ENCODE results near the gene TRAPPC2B. TPM values are rescaled to one million over a fixed set of nuclear protein-coding genes. Genes with fewer than 3 reads are reported as not detected.
"Not testable (repeated sequence)": the region's sequence is repeated elsewhere in the genome, so short reads cannot be mapped to it uniquely, and the experiment has no call there.

The TRAPPC2B gene
- total and polyA plus RNA-seq, 2 donors (not counting 1 experiment from before 2014, with no cell fraction given): 13.4 to 14.0 TPM

DNA sequence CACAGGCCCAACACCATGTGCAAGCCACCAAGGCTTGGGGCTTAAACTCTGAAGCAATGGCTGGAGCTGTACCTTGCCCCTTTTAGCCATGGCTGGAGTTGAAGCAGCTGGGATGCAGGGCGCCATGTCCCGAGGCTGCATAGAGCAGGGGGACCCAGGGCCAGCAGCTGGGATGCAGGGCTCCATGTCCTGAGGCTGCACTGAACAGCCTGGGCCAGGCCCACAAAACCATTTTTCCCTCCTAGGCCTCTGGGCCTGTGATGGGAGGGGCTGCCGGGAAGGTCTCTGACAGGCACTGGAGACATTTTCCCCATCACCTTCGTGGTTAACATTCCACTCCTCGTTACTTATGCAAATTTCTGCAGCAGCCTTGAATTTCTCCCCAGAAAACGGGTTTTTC lies 10.8 kb downstream of the TRAPPC2B start:
- Histone ChIP-seq H3K36me3 (ENCODE audit: control insufficient read depth, insufficient read depth, low read length) (peaks cover 4% of the 10 kb centered on the region), H3K9ac (ENCODE audit: insufficient read depth, low read length) (no peak overlapping the region), H3K27me3 (ENCODE audit: control insufficient read depth, insufficient read depth, low read length) (no peaks in the 10 kb centered on the region), H3K79me2 (ENCODE audit: control insufficient read depth, insufficient read depth, low read length) (no peaks in the 10 kb centered on the region), H3K9me3 (ENCODE audit: control insufficient read depth, insufficient read depth, low read depth, low read length) (peaks cover 10% of the 10 kb centered on the region), H4K20me1 (ENCODE audit: control insufficient read depth, extremely low read depth, insufficient read depth, low read length) (no peaks in the 10 kb centered on the region), H3K27ac (ENCODE audit: insufficient read depth, low read length) (no peak overlapping the region), H3K4me1 (ENCODE audit: control insufficient read depth, extremely low read depth, insufficient read depth, low read length) (no peaks in the 10 kb centered on the region), H3K4me2 (ENCODE audit: extremely low read depth, insufficient read depth, low read length) (no peak overlapping the region), H3K4me3 (replicated peaks in 1 of 4; ENCODE audit: control extremely low read depth in 1 of 4, insufficient read depth in 1 of 4, low read depth in 3 of 4, low read length in 4 of 4) (no peak overlapping the region), H2AFZ (ENCODE audit: low read length) (no peak overlapping the region)
- no peak for TF ChIP-seq EZH2 (IDR thresholded peaks at IDR 0.05; ENCODE audit: low read length, missing control alignments)
- TF ChIP-seq, protein P1, sequence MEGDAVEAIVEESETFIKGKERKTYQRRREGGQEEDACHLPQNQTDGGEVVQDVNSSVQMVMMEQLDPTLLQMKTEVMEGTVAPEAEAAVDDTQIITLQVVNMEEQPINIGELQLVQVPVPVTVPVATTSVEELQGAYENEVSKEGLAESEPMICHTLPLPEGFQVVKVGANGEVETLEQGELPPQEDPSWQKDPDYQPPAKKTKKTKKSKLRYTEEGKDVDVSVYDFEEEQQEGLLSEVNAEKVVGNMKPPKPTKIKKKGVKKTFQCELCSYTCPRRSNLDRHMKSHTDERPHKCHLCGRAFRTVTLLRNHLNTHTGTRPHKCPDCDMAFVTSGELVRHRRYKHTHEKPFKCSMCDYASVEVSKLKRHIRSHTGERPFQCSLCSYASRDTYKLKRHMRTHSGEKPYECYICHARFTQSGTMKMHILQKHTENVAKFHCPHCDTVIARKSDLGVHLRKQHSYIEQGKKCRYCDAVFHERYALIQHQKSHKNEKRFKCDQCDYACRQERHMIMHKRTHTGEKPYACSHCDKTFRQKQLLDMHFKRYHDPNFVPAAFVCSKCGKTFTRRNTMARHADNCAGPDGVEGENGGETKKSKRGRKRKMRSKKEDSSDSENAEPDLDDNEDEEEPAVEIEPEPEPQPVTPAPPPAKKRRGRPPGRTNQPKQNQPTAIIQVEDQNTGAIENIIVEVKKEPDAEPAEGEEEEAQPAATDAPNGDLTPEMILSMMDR (conservative IDR thresholded peaks at IDR 0.05 in 1 of 2, IDR thresholded peaks at IDR 0.05 in 1 of 2; ENCODE audit: low read depth in 1 of 2, low read length in 2 of 2): no peak
- no peak for DNase-seq (ENCODE audit: low read depth in 2 of 2)

DNA sequence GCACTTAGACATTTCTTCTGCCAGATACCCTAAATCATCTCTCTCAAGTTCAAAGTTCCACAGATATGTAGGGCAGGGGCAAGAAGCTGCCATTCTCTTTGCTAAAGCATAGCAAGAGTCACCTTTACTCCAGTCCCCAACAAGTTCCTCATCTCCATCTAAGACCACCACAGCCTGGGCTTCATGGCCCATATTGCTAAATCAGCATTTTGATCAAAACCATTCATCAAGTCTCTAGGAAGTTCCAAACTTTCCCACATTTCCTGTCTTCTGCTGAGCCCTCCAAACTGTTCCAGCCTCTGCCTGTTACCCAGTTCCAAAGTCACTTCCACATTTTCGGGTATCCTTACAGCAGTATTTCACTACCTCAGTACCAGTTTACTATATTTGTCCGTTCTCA lies 11.3 kb downstream of the TRAPPC2B start:
- not testable (repeated sequence) for H3K27me3 ChIP-seq (ENCODE audit: control insufficient read depth, insufficient read depth, low read length); H3K4me2 ChIP-seq (ENCODE audit: extremely low read depth, insufficient read depth, low read length); H4K20me1 ChIP-seq (ENCODE audit: control insufficient read depth, extremely low read depth, insufficient read depth, low read length); DNase-seq (ENCODE audit: low read depth in 2 of 2); H3K9ac ChIP-seq (ENCODE audit: insufficient read depth, low read length); H3K4me1 ChIP-seq (ENCODE audit: control insufficient read depth, extremely low read depth, insufficient read depth, low read length); H2AFZ ChIP-seq (ENCODE audit: low read length); H3K79me2 ChIP-seq (ENCODE audit: control insufficient read depth, insufficient read depth, low read length); H3K36me3 ChIP-seq (ENCODE audit: control insufficient read depth, insufficient read depth, low read length); H3K4me3 ChIP-seq (replicated peaks in 1 of 4; ENCODE audit: control extremely low read depth in 1 of 4, insufficient read depth in 1 of 4, low read depth in 3 of 4, low read length in 4 of 4); H3K27ac ChIP-seq (ENCODE audit: insufficient read depth, low read length)
- peaks cover 10% of the 10 kb centered on the region for H3K9me3 ChIP-seq (ENCODE audit: control insufficient read depth, insufficient read depth, low read depth, low read length)

DNA sequence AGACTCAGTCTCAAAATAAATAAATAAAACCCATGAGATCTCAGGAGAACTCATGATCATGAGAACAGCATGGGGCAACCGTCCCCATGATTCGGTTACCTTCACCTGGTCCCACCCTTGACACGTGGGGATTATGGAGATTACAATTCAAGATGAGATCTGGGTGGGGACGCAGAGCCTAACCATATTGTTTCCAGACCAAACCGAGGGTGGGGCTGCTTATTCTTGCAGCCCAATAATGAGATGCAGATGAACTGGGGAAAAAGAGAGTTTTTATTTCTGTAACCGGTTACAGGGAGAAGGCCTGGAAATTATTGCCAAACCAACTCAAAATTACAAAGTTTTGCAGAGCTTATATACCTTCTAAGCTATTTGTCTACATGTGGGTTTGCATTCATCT lies 12.8 kb downstream of the TRAPPC2B start:
- no peak for DNase-seq (ENCODE audit: low read depth in 2 of 2)
- no peaks in the 10 kb centered on the region for H4K20me1 ChIP-seq (ENCODE audit: control insufficient read depth, extremely low read depth, insufficient read depth, low read length)
- H3K4me1 ChIP-seq (ENCODE audit: control insufficient read depth, extremely low read depth, insufficient read depth, low read length): no peaks in the 10 kb centered on the region
- H3K4me3 ChIP-seq (replicated peaks in 1 of 4; ENCODE audit: control extremely low read depth in 1 of 4, insufficient read depth in 1 of 4, low read depth in 3 of 4, low read length in 4 of 4): no peak overlapping the region
- H3K4me2 ChIP-seq (ENCODE audit: extremely low read depth, insufficient read depth, low read length): no peak overlapping the region
- peaks cover 4% of the 10 kb centered on the region for H3K36me3 ChIP-seq (ENCODE audit: control insufficient read depth, insufficient read depth, low read length)
- H3K9me3 ChIP-seq (ENCODE audit: control insufficient read depth, insufficient read depth, low read depth, low read length): peaks cover 10% of the 10 kb centered on the region
- H3K27ac ChIP-seq (ENCODE audit: insufficient read depth, low read length): no peak overlapping the region
- no peaks in the 10 kb centered on the region for H3K79me2 ChIP-seq (ENCODE audit: control insufficient read depth, insufficient read depth, low read length)
- H3K27me3 ChIP-seq (ENCODE audit: control insufficient read depth, insufficient read depth, low read length): no peaks in the 10 kb centered on the region
- H2AFZ ChIP-seq (ENCODE audit: low read length): no peak overlapping the region
- H3K9ac ChIP-seq (ENCODE audit: insufficient read depth, low read length): no peak overlapping the region
- TF ChIP-seq EZH2 (IDR thresholded peaks at IDR 0.05; ENCODE audit: low read length, missing control alignments): no peak
- TF ChIP-seq, protein P1 (conservative IDR thresholded peaks at IDR 0.05 in 1 of 2, IDR thresholded peaks at IDR 0.05 in 1 of 2; ENCODE audit: low read depth in 1 of 2, low read length in 2 of 2): no peak

All from fibroblast of lung (primary cell).